GM19372 (cell line): Measurements from ENCODE around the gene YWHAH.

ENCODE experiments used
- ATAC-seq: cut with Tn5 transposase; IDR thresholded peaks from one replicate; pipeline ENCODE4 v1.9.1; 2021; ENCODE audit warnings: mild to moderate bottlenecking, low read depth, moderate library complexity; ENCODE audit not compliant: unreplicated experiment

YWHAH gene

DNA sequence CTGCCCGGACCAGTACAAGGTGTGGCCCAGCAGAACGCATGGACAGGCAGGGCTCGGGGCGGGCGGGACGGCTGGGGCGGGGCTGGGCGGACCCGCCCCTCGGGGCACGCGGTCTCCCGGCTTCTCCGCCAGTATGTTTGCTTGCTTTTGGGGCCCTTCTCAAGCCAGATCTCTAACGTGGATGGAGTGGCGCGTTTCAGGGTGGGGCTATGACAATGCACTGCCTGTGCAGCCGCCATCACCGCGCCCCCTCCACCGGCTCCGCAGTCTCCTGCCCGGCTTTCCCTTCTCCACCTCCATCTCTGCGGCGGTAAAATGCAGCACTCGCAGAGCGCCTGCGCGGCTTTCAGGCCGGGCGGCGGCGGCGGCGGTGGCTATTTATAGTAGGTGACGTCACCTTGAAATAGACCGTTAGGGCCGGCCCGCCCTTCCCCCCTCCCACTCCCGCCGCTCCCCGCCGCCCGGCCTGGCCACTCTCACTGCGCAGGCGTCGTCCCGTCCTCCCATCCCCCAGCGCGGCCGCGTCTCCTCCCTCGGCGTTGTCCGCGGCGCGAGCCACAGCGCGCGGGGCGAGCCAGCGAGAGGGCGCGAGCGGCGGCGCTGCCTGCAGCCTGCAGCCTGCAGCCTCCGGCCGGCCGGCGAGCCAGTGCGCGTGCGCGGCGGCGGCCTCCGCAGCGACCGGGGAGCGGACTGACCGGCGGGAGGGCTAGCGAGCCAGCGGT is at the start of gene YWHAH:
TSS of gene YWHAH (plus strand) at position 558 of the 722 bp plus-strand sequence. CDS start 199 bp downstream, outside the sequence.
- ATAC-seq, result peak; percentile 69

- ATAC-seq, result no peak
Observed at GRCh38 chr22:31895411-31896123, 48.8 kb upstream of the YWHAH start.

DNA sequence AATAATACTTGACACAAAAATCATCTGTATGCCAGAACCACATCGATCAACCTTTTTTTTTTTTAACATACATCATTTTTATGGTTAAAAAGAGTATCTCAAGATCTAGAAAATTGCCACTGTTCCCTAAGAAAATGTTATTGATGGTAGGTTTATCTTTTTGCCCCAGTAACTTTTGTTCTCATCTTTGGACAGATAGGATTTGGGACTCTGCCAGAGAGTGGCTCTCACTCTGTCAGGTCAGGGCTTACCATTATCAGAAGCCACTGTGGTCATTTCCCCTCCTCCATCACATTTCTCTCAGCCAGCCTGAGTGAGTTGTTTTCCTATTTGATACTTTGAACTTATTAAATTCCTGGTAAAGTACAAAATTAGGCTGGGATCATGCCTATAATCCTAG is 47.9 kb upstream of the YWHAH start:
- ATAC-seq, result no peak

- ATAC-seq, result no peak
Observed at GRCh38 chr22:31897842-31898805, 46.2 kb upstream of the YWHAH start.

DNA sequence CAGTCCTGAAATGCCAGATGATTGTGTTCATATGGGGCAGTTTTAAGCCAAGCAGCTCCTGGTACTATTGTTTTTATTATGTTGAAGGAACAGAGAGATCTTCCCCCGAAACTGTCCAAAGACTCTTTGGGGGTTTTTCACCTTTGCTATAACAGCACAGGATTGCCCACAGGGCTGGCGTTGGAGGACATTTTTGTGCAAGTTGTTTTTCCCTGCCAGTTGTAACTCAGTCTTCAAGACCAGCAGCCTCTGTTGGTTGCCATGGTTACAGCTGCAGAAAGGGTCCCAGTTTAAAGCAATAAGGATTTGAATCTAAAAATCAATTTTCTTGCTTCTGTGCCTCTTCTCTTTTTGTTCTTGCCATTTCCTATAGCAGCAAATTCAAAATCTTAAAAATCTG is 45.4 kb upstream of the YWHAH start:
- ATAC-seq, result no peak

GRCh38 chr22:31899669-31900068 is 44.7 kb upstream of the YWHAH start:
- ATAC-seq, result no peak

DNA sequence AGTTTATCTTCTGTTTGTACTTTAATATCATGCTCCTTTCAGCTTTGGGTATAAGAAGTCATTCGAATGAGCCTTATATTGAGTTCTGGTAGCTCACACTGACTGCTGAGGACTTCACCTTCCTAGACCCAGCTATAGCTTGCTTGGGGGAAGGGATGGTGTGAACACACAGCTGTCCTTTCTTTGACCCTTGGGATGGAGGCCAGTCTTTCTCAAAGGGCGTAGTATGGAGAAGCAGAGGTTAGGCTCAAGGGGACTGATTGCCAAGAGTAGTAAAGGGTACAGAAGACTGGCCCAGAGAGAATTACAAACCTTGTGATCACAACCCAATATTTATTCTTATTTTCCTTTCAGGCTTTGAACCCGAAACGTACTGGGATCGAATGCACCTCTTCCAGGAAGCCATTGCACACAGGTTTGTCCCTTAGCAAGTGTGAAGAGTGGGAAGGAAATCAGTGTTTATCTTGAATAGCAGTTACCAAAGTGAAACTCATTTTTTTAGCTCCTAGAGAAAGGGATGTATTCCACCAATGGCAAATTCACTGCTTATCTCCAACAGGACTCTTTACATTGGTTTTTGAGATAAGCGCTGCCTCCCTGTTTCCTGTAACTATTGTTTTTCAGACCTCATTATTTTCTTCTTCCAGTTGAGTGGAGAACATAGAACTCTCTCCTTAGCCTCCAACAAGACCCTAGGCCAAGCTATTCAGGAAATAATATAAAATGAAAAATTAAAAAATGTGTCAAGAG is 42.8 kb upstream of the YWHAH start:
- ATAC-seq, result no peak

GRCh38 chr22:31904651-31905050 is 39.7 kb upstream of the YWHAH start:
- no peak for ATAC-seq

DNA sequence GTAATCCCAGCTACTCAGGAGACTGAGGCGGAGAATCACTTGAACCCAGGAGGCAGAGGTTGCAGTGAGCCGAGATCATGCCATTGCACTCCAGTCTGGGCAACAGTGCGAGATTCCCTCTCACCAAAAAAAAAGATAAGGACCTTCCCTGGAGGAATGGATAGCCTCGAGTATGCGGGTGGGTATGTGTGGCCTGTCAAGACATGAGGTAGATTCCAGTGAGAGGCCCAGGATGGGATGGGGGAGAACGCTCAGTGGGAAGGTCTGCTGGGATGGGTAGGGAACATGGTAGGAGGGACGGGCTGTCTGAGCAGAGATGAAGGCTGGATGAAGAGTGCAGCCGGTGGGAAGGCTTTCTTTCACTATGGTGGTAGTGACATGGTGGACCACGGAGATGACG is 39.0 kb upstream of the YWHAH start:
- no peak for ATAC-seq

GRCh38 chr22:31906086-31906485 is 38.2 kb upstream of the YWHAH start:
- no peak for ATAC-seq

DNA sequence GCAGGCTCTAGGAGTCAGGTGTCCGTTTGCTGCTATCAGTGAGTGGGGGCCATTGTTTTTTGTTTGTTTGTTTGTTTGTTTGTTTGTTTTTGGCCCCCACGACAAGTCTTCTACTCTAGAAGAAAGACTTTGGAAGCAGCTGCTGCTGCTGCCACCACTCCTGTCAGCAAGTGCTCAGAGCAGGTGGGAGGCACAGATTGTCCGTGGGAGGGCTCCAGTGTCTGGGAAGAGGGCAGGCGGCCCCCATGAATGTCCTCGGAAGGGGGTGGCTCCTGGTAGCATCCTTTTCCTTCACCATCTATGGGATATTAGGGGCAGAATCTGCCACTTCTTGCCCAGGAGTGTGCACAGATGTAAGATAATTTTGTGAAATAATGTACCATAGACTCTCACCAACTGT is 37.8 kb upstream of the YWHAH start:
- ATAC-seq, result no peak

GRCh38 chr22:31909977-31910376 is 34.4 kb upstream of the YWHAH start:
- no peak for ATAC-seq

DNA sequence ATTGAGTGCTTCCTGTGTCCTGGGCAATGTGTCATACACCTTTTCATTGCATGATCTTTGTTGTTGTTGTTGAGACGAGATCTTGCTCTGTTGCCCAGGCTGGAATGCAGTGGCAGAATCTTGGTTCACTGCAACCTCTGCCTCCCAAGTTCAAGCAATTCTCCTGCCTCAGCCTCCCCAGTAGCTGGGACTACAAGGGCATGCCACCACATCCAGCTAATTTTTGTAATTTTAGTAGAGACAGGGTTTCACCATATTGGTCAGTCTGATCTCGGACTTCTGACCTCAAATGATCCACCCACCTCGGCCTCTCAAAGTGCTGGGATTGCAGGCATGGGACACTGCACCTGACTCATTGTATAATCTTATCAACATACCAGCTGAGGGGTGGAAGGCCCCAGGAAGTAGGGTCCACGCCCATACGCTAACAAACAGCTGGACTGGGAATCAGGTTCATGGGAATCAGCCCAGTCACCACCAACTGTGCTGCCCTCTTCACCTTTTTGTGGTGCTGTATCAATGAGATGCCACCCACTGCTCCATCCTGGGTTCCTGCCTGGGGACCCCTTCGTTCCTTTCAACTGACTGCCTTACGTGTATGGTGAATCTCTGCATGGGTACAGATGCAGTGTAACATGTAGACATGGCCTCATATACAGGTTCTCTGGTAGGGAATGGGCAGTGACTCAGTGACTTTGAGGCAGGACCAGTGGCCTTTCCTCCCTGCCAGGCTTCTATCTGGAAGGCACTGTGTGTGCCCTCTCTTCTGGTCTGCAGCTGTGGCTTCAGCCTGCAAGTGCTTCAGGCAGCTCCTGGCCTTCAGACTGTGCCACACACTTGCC is 32.5 kb upstream of the YWHAH start:
- ATAC-seq, result no peak

DNA sequence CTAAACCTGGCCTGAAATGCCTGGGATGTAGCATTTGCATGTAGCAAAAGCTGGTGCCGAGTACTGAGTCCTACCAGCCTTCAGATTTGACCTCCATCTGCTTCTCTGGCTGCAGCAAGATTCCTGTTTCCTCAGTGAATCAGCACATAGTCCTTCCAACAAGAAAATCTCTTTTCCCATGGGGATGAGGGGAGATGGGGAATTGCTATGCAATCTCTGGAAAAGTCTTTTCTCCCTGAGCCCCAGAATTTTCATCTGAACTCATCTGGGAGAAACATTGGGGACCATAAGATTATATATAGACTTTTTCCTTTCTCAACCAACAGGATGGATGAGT is 32.0 kb upstream of the YWHAH start:
- ATAC-seq, result no peak

- ATAC-seq, result no peak
Observed at GRCh38 chr22:31915586-31915985, 28.7 kb upstream of the YWHAH start.

- peak; percentile 3 for ATAC-seq
Observed at GRCh38 chr22:31917227-31917921, 27.0 kb upstream of the YWHAH start.

DNA sequence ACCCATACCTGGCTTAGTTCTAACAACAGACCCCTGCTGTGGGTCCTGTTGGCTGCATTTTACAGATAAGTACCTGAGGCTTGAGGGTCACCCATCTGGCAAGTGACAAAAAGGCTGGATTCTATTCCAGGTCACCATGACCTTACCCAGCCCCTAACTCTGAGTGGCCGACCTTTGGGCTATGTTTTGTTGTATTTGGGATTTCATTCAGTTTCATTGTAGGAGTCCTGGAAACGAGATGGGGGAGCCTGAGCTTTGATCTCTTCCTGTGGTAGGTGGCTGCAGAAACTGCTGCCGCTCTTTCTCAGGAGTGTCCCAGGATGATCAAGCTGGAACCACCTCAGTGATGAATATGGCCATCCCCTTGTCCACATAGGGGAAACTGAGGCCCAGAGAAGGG is 24.6 kb upstream of the YWHAH start:
- ATAC-seq, result no peak

DNA sequence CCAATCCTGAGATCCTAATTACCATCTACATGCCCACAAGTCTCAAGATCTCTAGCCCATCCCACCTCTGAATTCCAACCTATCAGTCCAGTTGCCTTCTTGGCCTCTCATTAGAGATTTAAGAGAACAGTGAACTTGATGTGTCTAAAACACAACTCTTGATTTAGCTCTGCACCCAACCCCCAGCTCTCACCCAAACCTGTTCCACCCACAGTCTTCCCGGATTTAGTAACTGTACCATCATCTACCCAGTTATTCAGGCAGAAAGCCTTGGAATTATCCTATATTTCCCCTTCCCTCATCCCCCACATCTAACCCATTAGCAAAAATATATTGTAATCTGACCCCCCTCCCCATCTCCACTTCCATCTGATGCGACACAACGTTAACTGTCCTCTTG is 24.0 kb upstream of the YWHAH start:
- ATAC-seq, result no peak

- no peak for ATAC-seq
Observed at GRCh38 chr22:31921106-31921505, 23.2 kb upstream of the YWHAH start.
